HEK293T (cell line): Measurements from ENCODE around the gene SPECC1L.

Experiments used
- CTCF ChIA-PET: fragments of 350-600 bp; formaldehyde crosslinking; extraction: SDS; loops from one replicate; lab custom pipeline; 2021; ENCODE audit warnings: antibody characterized with exemption, inconsistent platforms; lab: Yijun Ruan, JAX
- POLR2A ChIA-PET: fragments of 350-600 bp; formaldehyde crosslinking; extraction: SDS; loops from one replicate; lab custom pipeline; 2020; ENCODE audit warnings: antibody characterized with exemption, inconsistent platforms; lab: Yijun Ruan, JAX
- DNase-seq: peaks from one replicate; pipeline ENCODE4 v3.0.0; 2012; ENCODE audit warnings: mixed read lengths; ENCODE audit errors: extremely low spot score
- ARNT ChIP-seq: fragments of 450-650 bp; IDR thresholded peaks from 2 replicates; pipeline ENCODE4 v1.6.1; 2017; ENCODE audit warnings: mild to moderate bottlenecking
- BHLHE40 ChIP-seq: fragments of 450-650 bp; IDR thresholded peaks from 2 replicates; pipeline ENCODE4 v1.6.1; 2016; ENCODE audit warnings: mild to moderate bottlenecking, moderate library complexity, borderline replicate concordance
- CTBP1 ChIP-seq: fragments of 450-650 bp; IDR thresholded peaks from 2 replicates; pipeline ENCODE4 v1.6.1; 2016; ENCODE audit warnings: borderline replicate concordance
- ELF4 ChIP-seq: fragments of 450-650 bp; IDR thresholded peaks from 2 replicates; pipeline ENCODE4 v1.6.1; 2017; ENCODE audit warnings: antibody characterized with exemption
- FOXA1 ChIP-seq: fragments of 450-650 bp; IDR thresholded peaks from 2 replicates; pipeline ENCODE4 v1.6.1; 2016; ENCODE audit warnings: mild to moderate bottlenecking
- FOXK2 ChIP-seq: fragments of 450-650 bp; IDR thresholded peaks from 2 replicates; pipeline ENCODE4 v1.6.1; 2016; ENCODE audit warnings: mild to moderate bottlenecking
- FOXM1 ChIP-seq: fragments of 450-650 bp; IDR thresholded peaks from 2 replicates; pipeline ENCODE4 v1.6.1; 2017; ENCODE audit warnings: mild to moderate bottlenecking, borderline replicate concordance
- HDGF ChIP-seq: fragments of 450-650 bp; IDR thresholded peaks from 2 replicates; pipeline ENCODE4 v1.6.1; 2017; ENCODE audit warnings: antibody characterized with exemption, borderline replicate concordance
- L3MBTL2 ChIP-seq: fragments of 450-650 bp; conservative IDR thresholded peaks from 2 replicates; pipeline ENCODE4 v1.6.1; 2016; ENCODE audit warnings: mild to moderate bottlenecking
- LEF1 ChIP-seq: fragments of 450-650 bp; IDR thresholded peaks from 2 replicates; pipeline ENCODE4 v1.6.1; 2017; ENCODE audit warnings: mild to moderate bottlenecking, borderline replicate concordance
- NFRKB ChIP-seq: fragments of 450-650 bp; IDR thresholded peaks from 2 replicates; pipeline ENCODE4 v1.6.1; 2016; ENCODE audit warnings: mild to moderate bottlenecking, moderate library complexity
- SP1 ChIP-seq: fragments of 450-650 bp; IDR thresholded peaks from 2 replicates; pipeline ENCODE4 v1.6.1; 2017
- SUZ12 ChIP-seq: fragments of 450-650 bp; IDR thresholded peaks from 2 replicates; pipeline ENCODE4 v1.6.1; 2016; ENCODE audit warnings: mild to moderate bottlenecking
- TARDBP ChIP-seq: fragments of 450-650 bp; IDR thresholded peaks from 2 replicates; pipeline ENCODE4 v1.6.1; 2016
- ZNF384 ChIP-seq: fragments of 450-650 bp; IDR thresholded peaks from 2 replicates; pipeline ENCODE4 v1.6.1; 2016
- TF ChIP-seq, protein P1 (sequence below): fragments of 450-650 bp; IDR thresholded peaks from 2 replicates; pipeline ENCODE4 v1.6.1; 2016

The SPECC1L gene

DNA sequence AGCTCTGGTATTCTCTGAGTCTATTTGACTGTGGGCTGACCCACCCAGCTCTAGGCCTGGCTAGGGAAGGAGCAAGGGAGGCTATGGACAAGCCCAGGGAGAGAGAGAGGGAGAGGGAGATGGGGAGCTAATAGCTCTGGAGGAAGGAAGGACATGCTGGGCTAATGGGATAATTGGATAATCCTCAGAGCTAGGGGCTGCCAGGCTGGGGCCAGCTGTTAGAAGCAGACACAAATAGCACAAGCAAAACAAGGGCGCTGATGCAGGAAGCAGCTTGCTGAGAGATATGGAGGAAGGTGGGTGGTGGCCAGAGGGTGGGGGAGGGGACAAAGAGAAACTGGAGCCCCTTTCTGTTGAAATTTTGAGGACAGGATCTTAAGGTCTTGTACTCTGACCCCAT is 180.0 kb downstream of the SPECC1L start:
- no peak for DNase-seq
- CTCF ChIA-PET: no interaction called here
- no peak for TF ChIP-seq FOXK2
- TF ChIP-seq LEF1: no peak
- no peak for TF ChIP-seq HDGF
- no peak for TF ChIP-seq ARNT
- TF ChIP-seq NFRKB: no peak
- no peak for TF ChIP-seq SP1
- no peak for TF ChIP-seq ELF4
- TF ChIP-seq CTBP1: no peak
- no peak for TF ChIP-seq BHLHE40
- no peak for TF ChIP-seq SUZ12
- TF ChIP-seq, protein P1, sequence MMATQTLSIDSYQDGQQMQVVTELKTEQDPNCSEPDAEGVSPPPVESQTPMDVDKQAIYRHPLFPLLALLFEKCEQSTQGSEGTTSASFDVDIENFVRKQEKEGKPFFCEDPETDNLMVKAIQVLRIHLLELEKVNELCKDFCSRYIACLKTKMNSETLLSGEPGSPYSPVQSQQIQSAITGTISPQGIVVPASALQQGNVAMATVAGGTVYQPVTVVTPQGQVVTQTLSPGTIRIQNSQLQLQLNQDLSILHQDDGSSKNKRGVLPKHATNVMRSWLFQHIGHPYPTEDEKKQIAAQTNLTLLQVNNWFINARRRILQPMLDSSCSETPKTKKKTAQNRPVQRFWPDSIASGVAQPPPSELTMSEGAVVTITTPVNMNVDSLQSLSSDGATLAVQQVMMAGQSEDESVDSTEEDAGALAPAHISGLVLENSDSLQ: no peak
- no peak for TF ChIP-seq FOXA1
- no peak for TF ChIP-seq L3MBTL2
- POLR2A ChIA-PET: no interaction called here

DNA sequence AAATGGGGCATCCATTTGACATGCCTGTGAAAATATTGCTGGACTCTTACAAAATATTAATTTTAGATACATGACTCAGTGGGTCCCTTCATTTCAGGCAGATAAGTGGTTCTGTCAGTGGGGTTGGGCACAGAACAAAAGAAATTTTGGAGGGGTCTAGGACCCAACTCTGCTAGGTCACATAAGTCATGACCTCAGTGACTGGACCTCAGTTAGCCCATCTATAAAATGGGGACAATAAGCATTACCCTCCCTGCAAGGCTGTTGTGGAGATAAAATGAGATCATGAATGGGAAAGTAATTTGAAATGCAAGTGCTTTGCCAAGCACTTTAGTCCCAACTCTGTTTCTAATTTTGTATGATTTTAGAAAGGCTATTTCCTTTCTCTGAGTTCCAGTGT is 180.5 kb downstream of the SPECC1L start:
- TF ChIP-seq FOXA1: no peak
- TF ChIP-seq SUZ12: no peak
- no peak for TF ChIP-seq FOXM1
- TF ChIP-seq, protein P1: no peak
- no peak for TF ChIP-seq L3MBTL2
- no peak for TF ChIP-seq BHLHE40
- TF ChIP-seq ARNT: no peak
- ChIA-PET CTCF (no interaction called here), POLR2A (no interaction called here)
- DNase-seq: no peak

DNA sequence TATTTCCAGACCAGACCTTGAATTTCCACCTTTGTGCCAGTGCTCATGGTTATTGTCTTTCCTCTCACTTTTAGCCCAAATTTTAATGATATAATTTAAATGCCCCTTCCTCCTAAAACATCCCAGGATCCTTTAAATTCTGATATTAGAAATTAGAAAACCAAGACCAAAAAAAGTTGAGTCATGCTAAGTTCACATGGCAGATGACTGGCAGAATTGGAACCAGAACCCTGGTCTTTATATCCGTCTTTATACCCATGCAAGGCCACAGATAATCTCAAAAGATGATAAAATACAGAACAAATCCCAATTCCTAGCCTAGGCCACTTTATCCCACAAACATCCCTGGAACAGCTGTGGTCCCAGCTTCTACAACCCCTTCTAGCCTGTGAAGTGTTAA is 183.2 kb downstream of the SPECC1L start:
- CTCF ChIA-PET: no interaction called here
- POLR2A ChIA-PET: no interaction called here
- DNase-seq: no peak
- TF ChIP-seq ELF4 (no peak), BHLHE40 (no peak), FOXK2 (no peak), CTBP1 (no peak), FOXM1 (no peak), ARNT (no peak), SUZ12 (no peak), FOXA1 (no peak)

DNA sequence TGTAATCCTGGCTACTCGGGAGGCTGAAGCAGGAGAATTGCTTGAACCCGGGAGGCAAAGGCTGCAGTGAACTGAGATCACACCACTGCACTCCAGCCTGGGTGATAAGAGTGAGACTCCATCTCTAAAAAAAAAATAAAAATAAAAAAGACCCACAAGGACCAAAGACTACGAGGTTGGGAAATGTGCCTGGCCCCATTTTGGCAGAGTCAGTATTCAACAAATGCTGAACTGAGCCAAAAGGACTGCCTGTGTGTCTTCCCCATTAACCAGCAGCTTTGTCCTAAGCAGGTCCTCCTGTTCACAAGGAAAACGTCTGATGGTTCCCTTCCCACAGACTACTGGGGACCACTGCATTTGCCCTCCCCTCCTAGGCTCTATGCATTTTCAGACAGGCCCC is 184.4 kb downstream of the SPECC1L start:
- POLR2A ChIA-PET: no interaction called here
- no peak for DNase-seq
- TF ChIP-seq BHLHE40 (no peak), FOXM1 (no peak), HDGF (no peak), NFRKB (no peak), LEF1 (no peak), FOXK2 (no peak), L3MBTL2 (no peak), CTBP1 (no peak), TARDBP (no peak), SP1 (no peak), ELF4 (no peak), ARNT (no peak), ZNF384 (no peak)
- CTCF ChIA-PET: no interaction called here

DNA sequence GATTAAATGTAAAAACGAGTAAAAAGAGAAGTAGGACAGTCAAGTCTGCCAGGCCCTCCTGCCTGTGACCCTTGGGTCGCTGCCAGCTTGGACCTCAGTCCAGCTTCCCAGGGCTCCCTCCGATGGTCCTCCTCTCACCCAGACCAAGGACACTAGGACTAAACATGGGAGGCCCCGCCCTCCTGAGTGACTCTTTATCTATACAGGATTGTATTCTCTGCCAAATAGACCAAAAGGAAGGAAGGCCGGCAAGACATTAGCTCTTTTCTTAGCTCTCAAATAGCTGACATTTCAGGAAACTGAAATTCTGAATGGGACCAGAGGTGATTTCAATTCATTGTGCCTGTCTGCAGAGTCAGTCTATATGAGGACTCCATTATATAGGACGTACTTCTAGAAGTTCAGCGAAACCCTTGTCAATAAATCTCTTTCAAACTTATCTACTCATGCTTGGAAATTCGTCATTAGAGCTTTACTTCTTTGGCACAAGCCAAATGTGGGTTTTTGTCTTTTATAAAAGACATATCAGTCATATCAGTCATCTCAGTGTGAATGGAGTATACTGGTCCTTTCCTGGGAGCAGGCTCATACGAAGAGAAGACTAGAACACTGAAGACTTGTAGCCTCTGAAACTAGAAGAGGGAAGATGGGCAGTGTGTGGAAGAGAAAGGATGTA is 185.3 kb downstream of the SPECC1L start:
- ChIA-PET POLR2A (interaction anchor here (1.2 kb wide), 1 partner anchor 101 kb away, joined by 3 read pairs; no protein-coding TSS in a partner anchor), CTCF (no interaction called here)
- DNase-seq: no peak
- no peak for TF ChIP-seq ELF4
- TF ChIP-seq ZNF384: no peak
- no peak for TF ChIP-seq ARNT

GRCh38 chr22:24457894-24458420 is 187.3 kb downstream of the SPECC1L start:
- ChIA-PET CTCF (interaction anchor here (0.7 kb wide), 1 partner anchor 78 kb away, joined by 4 read pairs; no protein-coding TSS in a partner anchor), POLR2A (no interaction called here)
- no peak for DNase-seq
- TF ChIP-seq FOXM1: no peak
- TF ChIP-seq HDGF: no peak
- TF ChIP-seq, protein P1: no peak
- no peak for TF ChIP-seq CTBP1
- TF ChIP-seq ZNF384: no peak
- TF ChIP-seq SUZ12: no peak
- TF ChIP-seq SP1: no peak
- TF ChIP-seq TARDBP: no peak
- TF ChIP-seq LEF1: no peak
- no peak for TF ChIP-seq BHLHE40
- no peak for TF ChIP-seq FOXK2
- TF ChIP-seq L3MBTL2: no peak
